Neural crest cell (in vitro differentiated cells): Measurements from ENCODE around the gene KLHDC3. TPM values are rescaled to one million over a fixed set of nuclear protein-coding genes. Genes with fewer than 3 reads are reported as not detected.
"Not testable (repeated sequence)": the region's sequence is repeated elsewhere in the genome, so short reads cannot be mapped to it uniquely, and the experiment has no call there.

Experiments used
- DNase-seq: peaks from one replicate; pipeline ENCODE4 v3.0.0; 2021; ENCODE audit warnings: low read depth, mixed read lengths, low spot score
- H3K27ac Mint-ChIP-seq: one replicate; pipeline ENCODE4 v1.8.0; 2021; ENCODE audit warnings: mild to moderate bottlenecking, mixed read lengths; ENCODE audit not compliant: unreplicated experiment
- H3K27me3 Mint-ChIP-seq: 2 replicates; pipeline ENCODE4 v1.8.0; 2021; ENCODE audit warnings: low read depth, mild to moderate bottlenecking, mixed read lengths
- H3K36me3 Mint-ChIP-seq: 2 replicates; pipeline ENCODE4 v1.8.0; 2021; ENCODE audit warnings: low read depth, mild to moderate bottlenecking, mixed read lengths
- H3K4me1 Mint-ChIP-seq: 2 replicates; pipeline ENCODE4 v1.8.0; 2021; ENCODE audit warnings: mixed read lengths
- H3K4me3 Mint-ChIP-seq: one replicate; pipeline ENCODE4 v1.8.0; 2021; ENCODE audit warnings: mild to moderate bottlenecking, mixed read lengths
- H3K9me3 Mint-ChIP-seq: 2 replicates; pipeline ENCODE4 v1.8.0; 2021; ENCODE audit warnings: mixed read lengths
- CTCF ChIP-seq: fragments of 200-600 bp; sonication (generic); conservative IDR thresholded peaks from 2 replicates; pipeline ENCODE4 v1.5.0; 2021; ENCODE audit warnings: antibody characterized with exemption, mild to moderate bottlenecking
- total RNA-seq: library from RNA; stranded (reverse); gene quantifications from 2 replicates; pipeline ENCODE4 v1.2.1, GENCODE V29; 2021

KLHDC3 gene
- total RNA-seq, 1 donor from 2014 or later = 109 TPM

GRCh38 chr6:43037197-43037596, 23.1 kb downstream of the KLHDC3 start:
- no peaks in the 10 kb centered on the region for H3K27me3 Mint-ChIP-seq
- TF ChIP-seq CTCF = no peak
- DNase-seq = no peak
- no peak overlapping the region for H3K27ac Mint-ChIP-seq
- no peaks in the 10 kb centered on the region for H3K9me3 Mint-ChIP-seq
- peak overlapping the region; percentile 22 for H3K4me3 Mint-ChIP-seq
- H3K36me3 Mint-ChIP-seq = peaks cover 13% of the 10 kb centered on the region
- no peaks in the 10 kb centered on the region for H3K4me1 Mint-ChIP-seq

- Mint-ChIP-seq H3K27ac (no peak overlapping the region), H3K36me3 (peaks cover 13% of the 10 kb centered on the region), H3K4me1 (no peaks in the 10 kb centered on the region), H3K4me3 (no peak overlapping the region), H3K27me3 (no peaks in the 10 kb centered on the region), H3K9me3 (no peaks in the 10 kb centered on the region)
- TF ChIP-seq CTCF = no peak
- no peak for DNase-seq
Measured at GRCh38 chr6:43037706-43038105, 23.7 kb downstream of the KLHDC3 start.

GRCh38 chr6:43038727-43039126, 24.7 kb downstream of the KLHDC3 start:
- H3K9me3 Mint-ChIP-seq = no peaks in the 10 kb centered on the region
- TF ChIP-seq CTCF = no peak
- H3K36me3 Mint-ChIP-seq = peaks cover 13% of the 10 kb centered on the region
- H3K4me1 Mint-ChIP-seq = no peaks in the 10 kb centered on the region
- H3K4me3 Mint-ChIP-seq = no peak overlapping the region
- no peak overlapping the region for H3K27ac Mint-ChIP-seq
- no peaks in the 10 kb centered on the region for H3K27me3 Mint-ChIP-seq
- DNase-seq = no peak

- Mint-ChIP-seq H3K9me3 (no peaks in the 10 kb centered on the region), H3K4me3 (no peak overlapping the region), H3K4me1 (no peaks in the 10 kb centered on the region), H3K36me3 (peaks cover 9% of the 10 kb centered on the region), H3K27me3 (no peaks in the 10 kb centered on the region), H3K27ac (no peak overlapping the region)
- TF ChIP-seq CTCF = no peak
- DNase-seq = no peak
Measured at GRCh38 chr6:43040542-43041257, 26.7 kb downstream of the KLHDC3 start.

GRCh38 chr6:43041475-43041874, 27.4 kb downstream of the KLHDC3 start:
- H3K9me3 Mint-ChIP-seq, H3K4me3 Mint-ChIP-seq, DNase-seq, H3K27me3 Mint-ChIP-seq, H3K36me3 Mint-ChIP-seq, H3K4me1 Mint-ChIP-seq: not testable (repeated sequence)
- H3K27ac Mint-ChIP-seq = peak overlapping the region; percentile 43

- DNase-seq = no peak
- H3K36me3 Mint-ChIP-seq = peaks cover 9% of the 10 kb centered on the region
- H3K27ac Mint-ChIP-seq = no peak overlapping the region
- TF ChIP-seq CTCF = no peak
- no peaks in the 10 kb centered on the region for H3K27me3 Mint-ChIP-seq
- no peak overlapping the region for H3K4me3 Mint-ChIP-seq
- no peaks in the 10 kb centered on the region for H3K4me1 Mint-ChIP-seq
- no peaks in the 10 kb centered on the region for H3K9me3 Mint-ChIP-seq
Measured at GRCh38 chr6:43043310-43043709, 29.3 kb downstream of the KLHDC3 start.
